ENCODE results near the gene SMARCA5. TPM values are rescaled to one million over a fixed set of nuclear protein-coding genes. Genes with fewer than 3 reads are reported as not detected.

SMARCA5 gene
- total RNA-seq, 1 donor: 44.9 TPM

DNA sequence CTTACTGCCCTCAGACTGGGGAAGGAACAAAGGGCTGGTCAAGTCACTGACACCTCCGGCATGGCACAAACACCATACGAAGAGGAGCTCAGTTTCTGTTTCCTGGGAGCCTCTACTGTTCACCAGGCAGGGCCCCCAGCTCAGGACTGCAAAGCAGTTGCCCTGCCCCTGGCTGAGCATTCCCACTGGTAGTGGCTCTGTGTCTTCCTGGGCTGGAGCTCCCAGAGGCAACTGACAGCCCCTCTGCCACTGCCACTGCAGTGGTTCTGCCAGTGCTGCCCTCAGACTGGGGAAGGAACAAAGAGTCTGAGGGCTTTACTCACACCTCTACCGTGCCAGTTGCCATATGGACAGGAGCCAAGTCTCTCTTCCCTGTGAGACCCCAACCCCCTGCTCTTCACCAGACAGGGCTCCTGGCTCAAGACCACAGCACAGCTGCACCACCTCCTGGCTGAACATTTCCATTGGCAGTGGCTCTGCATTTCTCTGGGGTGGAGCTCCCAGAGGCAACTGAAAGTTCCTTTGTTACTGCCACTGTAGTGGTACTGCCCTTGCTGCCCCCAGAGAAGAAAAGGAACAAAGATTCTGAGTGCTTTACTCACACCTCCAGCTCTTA is 67.9 kb downstream of the SMARCA5 start:
- TF ChIP-seq, protein P1, sequence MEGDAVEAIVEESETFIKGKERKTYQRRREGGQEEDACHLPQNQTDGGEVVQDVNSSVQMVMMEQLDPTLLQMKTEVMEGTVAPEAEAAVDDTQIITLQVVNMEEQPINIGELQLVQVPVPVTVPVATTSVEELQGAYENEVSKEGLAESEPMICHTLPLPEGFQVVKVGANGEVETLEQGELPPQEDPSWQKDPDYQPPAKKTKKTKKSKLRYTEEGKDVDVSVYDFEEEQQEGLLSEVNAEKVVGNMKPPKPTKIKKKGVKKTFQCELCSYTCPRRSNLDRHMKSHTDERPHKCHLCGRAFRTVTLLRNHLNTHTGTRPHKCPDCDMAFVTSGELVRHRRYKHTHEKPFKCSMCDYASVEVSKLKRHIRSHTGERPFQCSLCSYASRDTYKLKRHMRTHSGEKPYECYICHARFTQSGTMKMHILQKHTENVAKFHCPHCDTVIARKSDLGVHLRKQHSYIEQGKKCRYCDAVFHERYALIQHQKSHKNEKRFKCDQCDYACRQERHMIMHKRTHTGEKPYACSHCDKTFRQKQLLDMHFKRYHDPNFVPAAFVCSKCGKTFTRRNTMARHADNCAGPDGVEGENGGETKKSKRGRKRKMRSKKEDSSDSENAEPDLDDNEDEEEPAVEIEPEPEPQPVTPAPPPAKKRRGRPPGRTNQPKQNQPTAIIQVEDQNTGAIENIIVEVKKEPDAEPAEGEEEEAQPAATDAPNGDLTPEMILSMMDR (IDR thresholded peaks at IDR 0.05; ENCODE audit: extremely low read depth, low read depth, low read length): no peak
- H3K4me1 ChIP-seq (ENCODE audit: insufficient read depth, low read length): peaks cover 3% of the 10 kb centered on the region
- DNase-seq (ENCODE audit: insufficient read length, low spot score, missing footprints): no peak
- no peaks in the 10 kb centered on the region for H3K79me2 ChIP-seq (ENCODE audit: insufficient read depth, low read length)
- H3K9me3 ChIP-seq (ENCODE audit: low read depth, low read length): no peaks in the 10 kb centered on the region
- H3K27ac ChIP-seq (ENCODE audit: low read depth, low read length): no peak overlapping the region
- no peak overlapping the region for H3K4me2 ChIP-seq (ENCODE audit: insufficient read depth, low read length)
- no peaks in the 10 kb centered on the region for H3K27me3 ChIP-seq (ENCODE audit: insufficient read depth, low read length)
- H3K4me3 ChIP-seq (ENCODE audit: insufficient read depth, low read length): no peak overlapping the region
- no peak overlapping the region for H2AFZ ChIP-seq (ENCODE audit: low read length)
- H3K36me3 ChIP-seq (ENCODE audit: insufficient read depth, low read length): no peaks in the 10 kb centered on the region
- no peaks in the 10 kb centered on the region for H4K20me1 ChIP-seq (ENCODE audit: insufficient read depth, low read length)

DNA sequence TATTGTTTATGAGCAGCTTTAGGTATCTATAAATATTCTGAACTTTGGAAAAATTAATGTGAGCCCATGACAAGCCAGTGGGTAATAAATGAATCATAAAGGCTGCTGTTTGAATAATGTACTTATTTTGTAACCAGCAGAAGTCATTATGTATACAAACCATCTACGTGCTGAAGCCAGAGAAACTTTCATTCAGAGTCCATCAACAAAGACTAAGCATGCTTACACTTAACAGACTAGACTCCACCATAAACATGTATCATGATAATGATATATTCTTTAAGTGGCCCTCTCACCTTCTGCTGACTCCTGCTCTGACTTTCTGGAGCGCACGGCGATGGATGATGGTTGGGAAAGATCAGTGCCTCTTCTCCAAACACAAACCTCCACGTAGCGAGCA is 72.0 kb downstream of the SMARCA5 start:
- Histone ChIP-seq H2AFZ (ENCODE audit: low read length) (no peak overlapping the region), H3K36me3 (ENCODE audit: insufficient read depth, low read length) (no peaks in the 10 kb centered on the region), H3K4me2 (ENCODE audit: insufficient read depth, low read length) (peak overlapping the region; percentile 13), H3K79me2 (ENCODE audit: insufficient read depth, low read length) (no peaks in the 10 kb centered on the region), H4K20me1 (ENCODE audit: insufficient read depth, low read length) (no peaks in the 10 kb centered on the region), H3K4me3 (ENCODE audit: insufficient read depth, low read length) (no peak overlapping the region), H3K27ac (ENCODE audit: low read depth, low read length) (peak overlapping the region; percentile 68), H3K4me1 (ENCODE audit: insufficient read depth, low read length) (peaks cover 5% of the 10 kb centered on the region), H3K27me3 (ENCODE audit: insufficient read depth, low read length) (no peaks in the 10 kb centered on the region), H3K9me3 (ENCODE audit: low read depth, low read length) (no peaks in the 10 kb centered on the region)
- no peak for DNase-seq (ENCODE audit: insufficient read length, low spot score, missing footprints)
- TF ChIP-seq, protein P1 (IDR thresholded peaks at IDR 0.05; ENCODE audit: extremely low read depth, low read depth, low read length): no peak

DNA sequence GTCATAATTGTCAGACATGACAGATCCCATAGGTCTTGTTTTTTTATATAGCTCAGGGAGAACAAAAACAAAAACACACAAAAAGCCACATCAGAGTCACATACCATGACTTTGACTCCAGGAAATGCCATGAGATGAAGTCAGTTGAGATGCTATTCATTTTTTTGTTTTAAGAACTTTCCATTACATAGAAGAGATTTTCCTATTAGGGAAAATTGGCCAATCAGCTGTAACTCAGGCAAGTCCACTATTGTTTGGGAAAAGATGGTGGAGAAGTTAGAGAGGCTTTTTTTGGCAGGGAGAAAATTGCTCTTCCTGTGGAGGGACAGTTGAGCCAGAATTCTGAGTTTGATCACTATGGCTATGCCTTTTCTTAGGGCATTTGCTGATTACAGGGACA is 72.6 kb downstream of the SMARCA5 start:
- no peaks in the 10 kb centered on the region for H3K9me3 ChIP-seq (ENCODE audit: low read depth, low read length)
- peak overlapping the region; percentile 68 for H3K27ac ChIP-seq (ENCODE audit: low read depth, low read length)
- peak; percentile 53 for DNase-seq (ENCODE audit: insufficient read length, low spot score, missing footprints)
- no peaks in the 10 kb centered on the region for H3K36me3 ChIP-seq (ENCODE audit: insufficient read depth, low read length)
- H4K20me1 ChIP-seq (ENCODE audit: insufficient read depth, low read length): no peaks in the 10 kb centered on the region
- no peak overlapping the region for H3K4me3 ChIP-seq (ENCODE audit: insufficient read depth, low read length)
- peak overlapping the region; percentile 13 for H3K4me2 ChIP-seq (ENCODE audit: insufficient read depth, low read length)
- no peaks in the 10 kb centered on the region for H3K79me2 ChIP-seq (ENCODE audit: insufficient read depth, low read length)
- H3K4me1 ChIP-seq (ENCODE audit: insufficient read depth, low read length): peaks cover 5% of the 10 kb centered on the region
- TF ChIP-seq, protein P1 (IDR thresholded peaks at IDR 0.05; ENCODE audit: extremely low read depth, low read depth, low read length): no peak
- no peaks in the 10 kb centered on the region for H3K27me3 ChIP-seq (ENCODE audit: insufficient read depth, low read length)
- H2AFZ ChIP-seq (ENCODE audit: low read length): peak overlapping the region; percentile 65

DNA sequence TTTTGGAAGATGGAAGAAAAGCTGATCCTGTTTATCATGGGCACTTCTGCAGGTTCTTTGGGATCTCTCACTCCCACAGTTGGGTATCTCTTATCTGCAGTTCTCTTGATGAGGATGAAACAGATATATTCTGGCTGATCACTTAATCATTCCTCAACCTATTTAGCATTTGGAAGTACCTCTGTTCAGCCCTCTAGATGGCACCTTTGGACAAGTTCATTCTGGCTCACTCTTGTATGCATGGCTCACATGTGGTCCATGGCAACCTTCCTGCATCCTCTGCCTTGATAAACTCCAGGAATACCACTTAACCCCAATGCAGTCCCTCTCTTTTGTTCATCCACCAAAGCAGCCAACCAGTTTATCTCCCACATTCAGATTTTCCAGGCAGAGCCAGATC is 74.2 kb downstream of the SMARCA5 start:
- H3K4me2 ChIP-seq (ENCODE audit: insufficient read depth, low read length): no peak overlapping the region
- no peaks in the 10 kb centered on the region for H3K27me3 ChIP-seq (ENCODE audit: insufficient read depth, low read length)
- TF ChIP-seq, protein P1 (IDR thresholded peaks at IDR 0.05; ENCODE audit: extremely low read depth, low read depth, low read length): peak; percentile 21

More for the DNA sequence above, 74.2 kb downstream of the SMARCA5 start:
- Histone ChIP-seq H3K36me3 (ENCODE audit: insufficient read depth, low read length) (no peaks in the 10 kb centered on the region), H3K4me1 (ENCODE audit: insufficient read depth, low read length) (peaks cover 5% of the 10 kb centered on the region), H3K27ac (ENCODE audit: low read depth, low read length) (no peak overlapping the region), H3K79me2 (ENCODE audit: insufficient read depth, low read length) (no peaks in the 10 kb centered on the region), H4K20me1 (ENCODE audit: insufficient read depth, low read length) (no peaks in the 10 kb centered on the region), H2AFZ (ENCODE audit: low read length) (no peak overlapping the region), H3K9me3 (ENCODE audit: low read depth, low read length) (no peaks in the 10 kb centered on the region), H3K4me3 (ENCODE audit: insufficient read depth, low read length) (no peak overlapping the region)
- no peak for DNase-seq (ENCODE audit: insufficient read length, low spot score, missing footprints)

Measured in osteoblast (primary cell).